Gastroesophageal sphincter (tissue), 4 donors: ENCODE results near the gene ISG20. TPM values are rescaled to one million over a fixed set of nuclear protein-coding genes. Genes with fewer than 3 reads are reported as not detected.
"Not testable (repeated sequence)": the region's sequence is repeated elsewhere in the genome, so short reads cannot be mapped to it uniquely, and the experiment has no call there.

Experiments
- ATAC-seq: fragments of 150-250 bp; one replicate; pipeline ENCODE4 v1.9.1; 2016; ENCODE audit warnings: mild to moderate bottlenecking, moderate library complexity
- H3K27ac ChIP-seq, 4 donors: fragments of 200-600 bp; sonication (generic) in 3 of 4; 1 replicate in 3 of 4; 2 replicates in 1 of 4; pipeline ENCODE4 v1.5.1; 2016 to 2019
- H3K27me3 ChIP-seq: fragments of 200-600 bp; sonication (generic); one replicate; pipeline ENCODE4 v1.5.1; 2019
- H3K36me3 ChIP-seq, 2 donors: fragments of 200-600 bp; sonication (generic); one replicate each; pipeline ENCODE4 v1.5.1; 2019; ENCODE audit warnings: control low read depth in 1 of 2
- H3K4me1 ChIP-seq, 3 donors: fragments of 200-600 bp; sonication (generic); 1 replicate in 2 of 3; 2 replicates in 1 of 3; pipeline ENCODE4 v1.5.1; 2016 to 2019; ENCODE audit warnings: control low read depth in 2 of 3
- H3K4me3 ChIP-seq, 2 donors: fragments of 200-600 bp; sonication (generic); one replicate each; pipeline ENCODE4 v1.5.1; 2019; ENCODE audit warnings: mild to moderate bottlenecking in 1 of 2, moderate library complexity in 1 of 2
- H3K9me3 ChIP-seq, 3 donors: fragments of 200-600 bp; sonication (generic); one replicate each; pipeline ENCODE4 v1.5.1; 2017 to 2019; ENCODE audit warnings: control low read depth in 2 of 3
- EP300 ChIP-seq: sonication (generic); formaldehyde crosslinking; IDR thresholded peaks from one replicate; pipeline ENCODE4 v1.6.1; 2017; ENCODE audit warnings: antibody characterized with exemption, mild to moderate bottlenecking
- POLR2A ChIP-seq, 2 donors: fragments of 450-650 bp; IDR thresholded peaks; one replicate each; pipeline ENCODE4 v1.6.1; 2017; ENCODE audit warnings: antibody characterized with exemption in 2 of 2, mild to moderate bottlenecking in 2 of 2, moderate library complexity in 1 of 2
- POLR2AphosphoS5 ChIP-seq: sonication (generic); formaldehyde crosslinking; IDR thresholded peaks from one replicate; pipeline ENCODE4 v1.6.1; 2017; ENCODE audit warnings: antibody characterized with exemption
- WGBS, 2 donors: methylation state at CpG; one replicate each; pipeline ENCODE4 v1.1.5; 2018; ENCODE audit warnings: low coverage in 1 of 2; 5-methylcytosine and 5-hydroxymethylcytosine counted together
- total RNA-seq, 4 donors: library from RNA; depleted of rRNA; stranded (reverse); fragments of >200 nt; gene quantifications; one replicate each; pipeline ENCODE4 v1.1.0, GENCODE V29; 2016
- TF ChIP-seq, protein P1 (sequence below), 4 experiments: fragments of 200-600 bp in 2 of 4; fragments of 450-650 bp in 2 of 4; sonication (generic) in 1 of 4; IDR thresholded peaks; one replicate each; pipeline ENCODE4 v1.5.1; 2017 to 2019; ENCODE audit warnings: antibody characterized with exemption in 4 of 4, mild to moderate bottlenecking in 2 of 4, moderate library complexity in 2 of 4

ISG20 gene
- total RNA-seq, 4 donors from 2014 or later, result 2.5 to 8.7 (median 5.9) TPM

DNA sequence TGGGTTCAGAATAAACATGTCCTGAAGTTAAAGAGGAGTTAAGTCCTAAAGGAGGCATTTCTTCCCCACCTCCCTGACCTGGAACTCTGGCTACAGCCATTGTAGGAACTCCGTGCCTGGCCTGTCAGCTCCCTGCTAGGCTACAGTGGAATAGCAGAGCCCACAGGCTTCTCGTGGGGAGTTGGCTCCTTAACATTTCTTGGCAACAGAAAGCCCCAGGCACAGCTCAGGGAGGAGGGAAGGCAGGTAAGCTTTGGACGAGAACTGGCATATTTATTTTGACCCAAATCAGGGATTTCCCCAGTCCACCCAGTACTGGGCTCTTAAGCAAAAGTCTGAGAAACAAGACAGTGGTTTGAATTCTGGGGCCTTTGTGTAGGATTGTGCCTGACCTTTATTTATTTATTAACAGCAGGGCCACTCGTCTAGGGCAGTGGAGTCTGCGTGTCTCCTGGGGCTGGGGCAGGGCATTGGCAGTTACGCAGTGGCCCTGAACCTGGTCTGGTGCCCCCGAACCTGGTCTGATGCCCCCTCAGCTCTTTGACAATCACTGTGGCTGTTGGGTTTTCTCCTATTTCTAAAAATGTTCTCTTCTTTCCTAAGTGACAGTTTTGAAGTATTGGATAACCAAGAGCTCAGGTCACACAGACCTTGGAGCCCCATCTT, 7.9 kb upstream of the ISG20 start:
- Histone ChIP-seq H3K4me1 (no peaks in the 10 kb centered on the region), H3K27ac (peak overlapping the region in 3 of 4 donors; percentile 43 to 51 (median 48)), H3K27me3 (no peaks in the 10 kb centered on the region), H3K9me3 (no peaks in the 10 kb centered on the region), H3K36me3 (peaks cover 0 to 73% of the 10 kb centered on the region in 2 donors), H3K4me3 (no peak overlapping the region)
- TF ChIP-seq POLR2A (IDR thresholded peaks at IDR 0.05) (no peak), POLR2AphosphoS5 (no peak), EP300 (no peak)
- TF ChIP-seq, protein P1, sequence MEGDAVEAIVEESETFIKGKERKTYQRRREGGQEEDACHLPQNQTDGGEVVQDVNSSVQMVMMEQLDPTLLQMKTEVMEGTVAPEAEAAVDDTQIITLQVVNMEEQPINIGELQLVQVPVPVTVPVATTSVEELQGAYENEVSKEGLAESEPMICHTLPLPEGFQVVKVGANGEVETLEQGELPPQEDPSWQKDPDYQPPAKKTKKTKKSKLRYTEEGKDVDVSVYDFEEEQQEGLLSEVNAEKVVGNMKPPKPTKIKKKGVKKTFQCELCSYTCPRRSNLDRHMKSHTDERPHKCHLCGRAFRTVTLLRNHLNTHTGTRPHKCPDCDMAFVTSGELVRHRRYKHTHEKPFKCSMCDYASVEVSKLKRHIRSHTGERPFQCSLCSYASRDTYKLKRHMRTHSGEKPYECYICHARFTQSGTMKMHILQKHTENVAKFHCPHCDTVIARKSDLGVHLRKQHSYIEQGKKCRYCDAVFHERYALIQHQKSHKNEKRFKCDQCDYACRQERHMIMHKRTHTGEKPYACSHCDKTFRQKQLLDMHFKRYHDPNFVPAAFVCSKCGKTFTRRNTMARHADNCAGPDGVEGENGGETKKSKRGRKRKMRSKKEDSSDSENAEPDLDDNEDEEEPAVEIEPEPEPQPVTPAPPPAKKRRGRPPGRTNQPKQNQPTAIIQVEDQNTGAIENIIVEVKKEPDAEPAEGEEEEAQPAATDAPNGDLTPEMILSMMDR (IDR thresholded peaks at IDR 0.05), result no peak
- ATAC-seq, result no peak
- 73 to 75% methylated on average over 5 to 6 of the region's 7 CpGs for WGBS, 2 donors

DNA sequence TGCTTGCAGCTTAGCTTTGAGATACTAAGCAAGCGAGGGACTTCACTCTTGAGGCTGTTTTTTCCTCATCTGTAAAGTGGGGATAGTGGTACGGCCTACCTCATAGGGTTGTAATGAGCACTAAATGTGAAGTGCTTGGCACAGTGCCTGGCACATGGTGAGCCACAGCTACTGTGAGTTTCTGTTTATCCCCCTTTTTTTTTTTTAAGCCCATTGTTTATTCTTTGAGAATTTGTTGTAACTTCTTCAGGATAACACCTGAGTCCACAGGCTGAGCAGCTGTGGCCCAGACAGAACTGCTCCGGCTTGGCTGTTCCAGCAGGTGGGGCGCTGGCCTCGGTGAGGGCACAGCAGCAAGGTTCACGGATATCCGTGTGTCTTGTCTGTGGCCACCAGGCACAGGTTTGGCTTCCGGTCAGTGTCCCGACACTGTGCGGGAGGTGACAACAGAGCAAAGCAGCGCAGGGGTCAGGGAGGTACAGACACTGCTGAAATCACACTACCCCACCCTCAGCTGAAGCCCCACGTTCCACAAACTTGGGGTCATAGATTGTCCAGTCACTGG, 7.3 kb upstream of the ISG20 start:
- H3K27ac ChIP-seq, result peak overlapping the region in 2 of 4 donors; percentile 43 to 51
- no peaks in the 10 kb centered on the region for H3K27me3 ChIP-seq
- H3K36me3 ChIP-seq, result peaks cover 0 to 67% of the 10 kb centered on the region in 2 donors
- TF ChIP-seq POLR2A (IDR thresholded peaks at IDR 0.05) (no peak), POLR2AphosphoS5 (no peak)
- TF ChIP-seq, protein P1 (IDR thresholded peaks at IDR 0.05), result no peak
- H3K4me1 ChIP-seq, result no peaks in the 10 kb centered on the region
- H3K9me3 ChIP-seq, result no peaks in the 10 kb centered on the region
- ATAC-seq, result peak; percentile 56
- 69 to 76% methylated on average over 2 to 3 of the region's 12 CpGs for WGBS, 2 donors
- no peak overlapping the region for H3K4me3 ChIP-seq

DNA sequence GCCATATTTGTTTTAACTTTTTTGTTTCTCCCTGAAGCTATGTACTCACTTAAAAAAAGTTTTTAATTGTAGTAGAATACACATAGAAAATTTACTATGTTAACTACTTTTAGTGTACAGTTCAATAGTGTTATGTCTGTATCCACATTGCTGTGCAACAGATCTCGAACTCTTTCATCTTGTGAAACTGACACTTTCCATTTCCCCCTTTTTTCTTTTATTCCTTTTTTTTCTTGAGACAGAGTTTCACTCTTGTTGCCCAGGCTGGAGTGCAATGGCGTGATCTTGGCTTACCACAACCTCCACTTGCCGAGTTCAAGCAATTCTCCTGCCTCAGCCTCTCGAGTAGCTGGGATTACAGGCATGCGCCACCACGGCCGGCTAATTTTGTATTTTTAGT, 6.0 kb upstream of the ISG20 start:
- not testable (repeated sequence) for H3K9me3 ChIP-seq, H3K27ac ChIP-seq, H3K4me1 ChIP-seq, ATAC-seq, H3K4me3 ChIP-seq, H3K27me3 ChIP-seq
- peaks cover 0 to 54% of the 10 kb centered on the region in 2 donors for H3K36me3 ChIP-seq
- 71 to 83% methylated on average over 1 to 7 of the region's 7 CpGs for WGBS, 2 donors

DNA sequence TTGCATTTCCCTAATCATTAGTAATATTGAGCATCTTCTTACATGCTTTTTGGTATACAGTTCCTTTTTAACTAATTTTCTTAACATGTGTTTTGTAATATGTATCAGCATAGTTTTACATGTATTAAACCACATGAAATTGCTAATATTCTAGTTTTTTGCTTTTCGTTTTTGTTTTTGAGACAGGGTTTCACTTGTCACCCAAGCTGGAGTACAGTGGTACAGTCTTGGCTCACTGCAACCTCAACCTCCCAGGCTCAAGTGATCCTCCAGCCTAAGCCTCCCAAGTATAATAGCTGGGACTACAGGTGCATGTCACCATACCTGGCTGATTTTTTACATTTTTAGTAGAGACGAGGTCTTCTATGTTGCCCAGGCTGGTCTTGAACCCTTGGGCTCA, 4.4 kb upstream of the ISG20 start:
- no peaks in the 10 kb centered on the region for H3K27me3 ChIP-seq
- peaks cover 0 to 38% of the 10 kb centered on the region in 2 donors for H3K36me3 ChIP-seq
- no peak overlapping the region for H3K27ac ChIP-seq
- H3K4me3 ChIP-seq, result no peak overlapping the region
- H3K9me3 ChIP-seq, result no peaks in the 10 kb centered on the region
- ATAC-seq, result no peak
- WGBS, 2 donors, result 92 to 93% methylated on average over 2 of the region's 2 CpGs
- H3K4me1 ChIP-seq, result peaks cover 2 to 15% (median 8%) of the 10 kb centered on the region in 3 donors
- TF ChIP-seq POLR2A (IDR thresholded peaks at IDR 0.05) (no peak), POLR2AphosphoS5 (no peak), EP300 (no peak)
- TF ChIP-seq, protein P1 (IDR thresholded peaks at IDR 0.05), result no peak

DNA sequence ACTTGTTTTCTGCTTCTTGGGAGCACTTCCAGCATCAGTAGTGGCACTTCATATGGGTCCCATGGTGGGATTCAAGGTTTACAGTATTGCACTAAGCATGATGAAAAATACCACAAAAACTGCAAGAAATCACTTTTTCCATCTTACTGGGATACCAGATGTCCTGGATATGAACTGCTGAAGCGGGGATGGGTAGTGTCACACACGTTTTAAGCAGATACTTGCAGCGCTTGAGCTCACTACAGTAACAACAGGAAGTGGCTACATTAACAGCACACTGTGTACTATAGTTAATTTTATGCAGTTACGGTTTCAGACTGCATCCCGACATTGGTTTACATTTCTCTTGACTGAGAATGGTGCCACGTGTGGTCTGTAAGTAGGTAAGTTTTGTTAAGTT, 3.5 kb upstream of the ISG20 start:
- no peaks in the 10 kb centered on the region for H3K9me3 ChIP-seq
- no peak for ATAC-seq
- H3K27ac ChIP-seq, result no peak overlapping the region
- H3K36me3 ChIP-seq, result peaks cover 0 to 29% of the 10 kb centered on the region in 2 donors
- no peaks in the 10 kb centered on the region for H3K27me3 ChIP-seq
- peaks cover 2 to 24% (median 8%) of the 10 kb centered on the region in 3 donors for H3K4me1 ChIP-seq
- 66 to 74% methylated on average over 6 of the region's 6 CpGs for whole genome bisulfite sequencing, 2 donors
- H3K4me3 ChIP-seq, result no peak overlapping the region
- TF ChIP-seq EP300, result no peak
- TF ChIP-seq, protein P1 (IDR thresholded peaks at IDR 0.05), result no peak
- TF ChIP-seq POLR2A (IDR thresholded peaks at IDR 0.05), result no peak
- no peak for TF ChIP-seq POLR2AphosphoS5
